Parathyroid adenoma (tissue), 2 donors: ENCODE data around the gene TMEM151A.
"Not testable (repeated sequence)": the region's sequence is repeated elsewhere in the genome, so short reads cannot be mapped to it uniquely, and the experiment has no call there.

Source experiments
- H2AFZ ChIP-seq: fragments of 300-600 bp; sonication (generic); one replicate; pipeline ENCODE4 v1.7.0; 2017; ENCODE audit warnings: antibody characterized with exemption, mild to moderate bottlenecking
- H3K27ac ChIP-seq: fragments of 300-600 bp; sonication (generic); one replicate; pipeline ENCODE4 v1.7.0; 2017
- H3K27me3 ChIP-seq: fragments of 300-600 bp; sonication (generic); one replicate; pipeline ENCODE4 v1.7.0; 2017; ENCODE audit warnings: low read length; ENCODE audit not compliant: control insufficient read depth, insufficient read depth
- H3K36me3 ChIP-seq: fragments of 300-600 bp; sonication (generic); one replicate; pipeline ENCODE4 v1.7.0; 2017; ENCODE audit warnings: low read length; ENCODE audit not compliant: control insufficient read depth, insufficient read depth
- H3K4me1 ChIP-seq: fragments of 300-600 bp; sonication (generic); one replicate; pipeline ENCODE4 v1.7.0; 2017; ENCODE audit warnings: control low read depth
- H3K4me2 ChIP-seq: fragments of 300-600 bp; sonication (generic); one replicate; pipeline ENCODE4 v1.7.0; 2017; ENCODE audit warnings: low read length
- H3K4me3 ChIP-seq: fragments of 300-600 bp; sonication (generic); one replicate; pipeline ENCODE4 v1.7.0; 2017; ENCODE audit warnings: low read depth, low read length
- H3K79me2 ChIP-seq: fragments of 300-600 bp; sonication (generic); one replicate; pipeline ENCODE4 v1.7.0; 2017; ENCODE audit warnings: control low read depth
- H3K9ac ChIP-seq: fragments of 300-600 bp; sonication (generic); one replicate; pipeline ENCODE4 v1.7.0; 2017; ENCODE audit warnings: mild to moderate bottlenecking
- H3K9me3 ChIP-seq: fragments of 300-600 bp; sonication (generic); one replicate; pipeline ENCODE4 v1.7.0; 2017; ENCODE audit warnings: low read length; ENCODE audit not compliant: control insufficient read depth
- TF ChIP-seq, protein P1 (sequence below): fragments of 300-600 bp; sonication (generic); IDR thresholded peaks from one replicate; pipeline ENCODE4 v1.7.0; 2017; ENCODE audit warnings: antibody characterized with exemption, mild to moderate bottlenecking
- donor health status: primary hyperparathyroidism.

TMEM151A gene

DNA sequence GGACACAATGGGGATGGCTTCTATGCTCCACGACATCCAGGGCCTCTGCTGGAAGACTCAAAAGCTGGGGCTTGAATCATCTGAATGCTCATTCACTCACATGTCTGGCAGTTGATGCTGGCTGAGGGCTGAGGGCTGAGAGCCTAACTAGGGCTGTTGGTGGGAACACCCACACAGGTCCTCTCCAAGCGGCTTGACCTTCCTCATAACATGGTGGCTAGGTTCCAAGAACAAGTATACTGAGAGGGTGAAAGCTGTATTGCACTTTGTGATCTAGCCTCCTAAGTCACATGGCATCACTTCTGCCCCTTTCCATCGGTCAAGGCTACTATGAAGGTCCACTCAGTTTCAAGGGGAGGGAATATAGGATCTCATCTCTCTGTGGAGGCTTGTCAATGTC is 7.5 kb downstream of the TMEM151A start:
- TF ChIP-seq, protein P1, sequence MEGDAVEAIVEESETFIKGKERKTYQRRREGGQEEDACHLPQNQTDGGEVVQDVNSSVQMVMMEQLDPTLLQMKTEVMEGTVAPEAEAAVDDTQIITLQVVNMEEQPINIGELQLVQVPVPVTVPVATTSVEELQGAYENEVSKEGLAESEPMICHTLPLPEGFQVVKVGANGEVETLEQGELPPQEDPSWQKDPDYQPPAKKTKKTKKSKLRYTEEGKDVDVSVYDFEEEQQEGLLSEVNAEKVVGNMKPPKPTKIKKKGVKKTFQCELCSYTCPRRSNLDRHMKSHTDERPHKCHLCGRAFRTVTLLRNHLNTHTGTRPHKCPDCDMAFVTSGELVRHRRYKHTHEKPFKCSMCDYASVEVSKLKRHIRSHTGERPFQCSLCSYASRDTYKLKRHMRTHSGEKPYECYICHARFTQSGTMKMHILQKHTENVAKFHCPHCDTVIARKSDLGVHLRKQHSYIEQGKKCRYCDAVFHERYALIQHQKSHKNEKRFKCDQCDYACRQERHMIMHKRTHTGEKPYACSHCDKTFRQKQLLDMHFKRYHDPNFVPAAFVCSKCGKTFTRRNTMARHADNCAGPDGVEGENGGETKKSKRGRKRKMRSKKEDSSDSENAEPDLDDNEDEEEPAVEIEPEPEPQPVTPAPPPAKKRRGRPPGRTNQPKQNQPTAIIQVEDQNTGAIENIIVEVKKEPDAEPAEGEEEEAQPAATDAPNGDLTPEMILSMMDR, result no peak
- Histone ChIP-seq H3K79me2 (no peaks in the 10 kb centered on the region), H3K4me2 (no peak overlapping the region), H3K4me1 (no peaks in the 10 kb centered on the region), H3K9me3 (no peaks in the 10 kb centered on the region), H2AFZ (no peak overlapping the region), H3K9ac (no peak overlapping the region), H3K4me3 (no peak overlapping the region), H3K27me3 (no peaks in the 10 kb centered on the region), H3K36me3 (no peaks in the 10 kb centered on the region), H3K27ac (no peak overlapping the region)

DNA sequence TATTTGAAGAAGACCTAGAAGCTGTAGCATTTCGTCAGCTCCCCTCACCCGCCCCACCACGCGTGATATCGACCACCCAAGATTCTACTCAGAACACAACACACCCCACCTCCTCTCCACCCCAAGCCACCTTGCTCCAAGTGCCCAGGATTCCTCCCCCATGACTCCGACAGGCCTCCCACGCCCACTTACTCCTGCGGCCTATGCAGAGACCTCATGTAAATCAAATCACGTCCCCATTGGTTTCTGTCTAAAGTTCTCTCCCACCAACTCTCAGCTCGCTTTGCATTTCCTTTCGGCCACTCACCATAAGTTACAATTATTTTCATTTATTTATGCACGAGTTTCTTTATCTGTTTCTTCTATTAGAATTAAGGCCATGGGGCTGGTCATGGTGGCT is 11.0 kb downstream of the TMEM151A start:
- no peaks in the 10 kb centered on the region for H3K27me3 ChIP-seq
- H3K4me3 ChIP-seq, result no peak overlapping the region
- no peak overlapping the region for H3K4me2 ChIP-seq
- H3K4me1 ChIP-seq, result no peaks in the 10 kb centered on the region
- H3K36me3 ChIP-seq, result no peaks in the 10 kb centered on the region
- no peak overlapping the region for H3K27ac ChIP-seq
- TF ChIP-seq, protein P1, result no peak
- no peaks in the 10 kb centered on the region for H3K9me3 ChIP-seq
- no peak overlapping the region for H2AFZ ChIP-seq
- no peak overlapping the region for H3K9ac ChIP-seq
- H3K79me2 ChIP-seq, result no peaks in the 10 kb centered on the region

DNA sequence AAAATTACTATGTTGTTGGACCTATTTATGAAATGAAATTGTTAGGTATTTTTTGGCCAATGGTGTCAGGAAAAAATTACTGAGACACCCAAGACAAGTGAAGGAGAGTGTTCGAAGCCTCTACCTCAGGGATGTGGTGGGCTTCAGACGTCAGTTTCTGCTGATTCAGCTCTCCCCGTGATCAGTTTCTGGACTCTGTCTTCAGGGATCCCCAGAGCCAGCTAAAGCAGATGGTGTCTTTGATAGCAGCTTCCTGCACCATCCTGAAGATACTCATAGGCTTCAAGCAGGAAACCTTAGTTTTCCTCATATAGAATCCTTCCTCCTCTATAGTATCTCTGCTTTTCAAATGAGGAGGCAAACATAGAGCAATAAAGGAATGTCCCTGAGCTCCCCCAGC is 17.8 kb downstream of the TMEM151A start:
- no peaks in the 10 kb centered on the region for H3K4me1 ChIP-seq
- no peak overlapping the region for H2AFZ ChIP-seq
- H3K9me3 ChIP-seq, result no peaks in the 10 kb centered on the region
- TF ChIP-seq, protein P1, result no peak
- no peaks in the 10 kb centered on the region for H3K36me3 ChIP-seq
- no peaks in the 10 kb centered on the region for H3K79me2 ChIP-seq
- no peaks in the 10 kb centered on the region for H3K27me3 ChIP-seq
- H3K9ac ChIP-seq, result no peak overlapping the region
- H3K27ac ChIP-seq, result no peak overlapping the region
- no peak overlapping the region for H3K4me3 ChIP-seq
- H3K4me2 ChIP-seq, result no peak overlapping the region

DNA sequence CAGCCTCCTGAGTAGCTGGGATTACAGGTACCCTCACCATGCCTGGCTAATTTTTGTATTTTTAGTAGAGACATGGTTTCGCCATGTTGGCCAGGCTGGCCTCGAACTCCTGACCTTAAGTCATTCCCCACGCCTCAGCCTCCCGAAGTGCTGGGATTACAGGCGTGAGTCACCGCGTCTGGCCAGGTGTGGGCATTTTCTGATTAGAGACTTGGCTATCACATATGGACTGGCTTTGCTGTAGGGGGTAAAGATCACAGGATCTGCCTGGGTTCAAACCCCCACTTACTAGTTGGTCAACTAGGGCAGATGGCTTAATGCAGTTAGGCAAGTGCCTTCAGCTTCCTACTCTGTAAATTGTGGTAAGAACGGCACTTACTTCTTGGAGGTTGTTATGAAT is 18.6 kb downstream of the TMEM151A start:
- no peak overlapping the region for H3K27ac ChIP-seq
- no peaks in the 10 kb centered on the region for H3K27me3 ChIP-seq
- no peaks in the 10 kb centered on the region for H3K79me2 ChIP-seq
- no peak overlapping the region for H2AFZ ChIP-seq
- no peaks in the 10 kb centered on the region for H3K36me3 ChIP-seq
- no peaks in the 10 kb centered on the region for H3K9me3 ChIP-seq
- no peaks in the 10 kb centered on the region for H3K4me1 ChIP-seq
- no peak overlapping the region for H3K4me3 ChIP-seq
- H3K4me2 ChIP-seq, result no peak overlapping the region
- TF ChIP-seq, protein P1, result no peak
- no peak overlapping the region for H3K9ac ChIP-seq

DNA sequence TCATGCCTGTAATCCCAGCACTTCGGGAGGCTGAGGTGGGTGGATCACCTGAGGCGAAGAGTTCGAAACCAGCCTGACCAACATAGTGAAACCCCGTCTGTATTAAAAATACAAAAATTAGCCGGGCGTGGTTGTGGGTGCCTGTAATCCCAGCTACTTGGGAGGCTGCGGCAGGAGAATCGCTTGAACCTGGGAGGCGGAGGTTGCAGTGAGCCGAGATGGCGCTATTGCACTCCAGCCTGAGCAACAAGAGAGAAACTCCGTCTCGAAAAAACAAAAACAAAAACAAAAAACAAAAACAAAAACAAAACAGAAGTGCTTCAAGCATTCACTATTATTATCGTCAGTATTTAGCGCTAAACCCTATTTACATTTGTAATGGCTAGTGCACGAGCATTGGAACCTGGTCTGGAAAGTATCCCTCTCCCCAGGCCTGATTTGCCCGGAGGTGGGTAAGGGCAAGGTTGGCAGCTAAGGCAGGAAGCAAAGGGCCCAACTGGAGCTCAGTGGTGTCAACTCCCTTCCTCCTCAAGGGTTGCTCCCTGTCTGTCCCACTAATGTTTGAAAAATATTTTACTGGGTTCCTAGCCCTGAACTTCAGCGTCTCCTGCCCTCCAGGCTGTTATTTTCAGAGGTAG is 19.2 kb downstream of the TMEM151A start:
- H3K79me2 ChIP-seq, H2AFZ ChIP-seq, H3K4me1 ChIP-seq, H3K4me2 ChIP-seq, H3K9me3 ChIP-seq, H3K27ac ChIP-seq, H3K4me3 ChIP-seq, H3K27me3 ChIP-seq, H3K36me3 ChIP-seq, H3K9ac ChIP-seq: not testable (repeated sequence)
